ENCODE data around the gene DNAH17. TPM values are rescaled to one million over a fixed set of nuclear protein-coding genes. Genes with fewer than 3 reads are reported as not detected.

Gene DNAH17
- total RNA-seq, 3 donors from 2014 or later: 0.05 to 0.08 (median 0.05) TPM

DNA sequence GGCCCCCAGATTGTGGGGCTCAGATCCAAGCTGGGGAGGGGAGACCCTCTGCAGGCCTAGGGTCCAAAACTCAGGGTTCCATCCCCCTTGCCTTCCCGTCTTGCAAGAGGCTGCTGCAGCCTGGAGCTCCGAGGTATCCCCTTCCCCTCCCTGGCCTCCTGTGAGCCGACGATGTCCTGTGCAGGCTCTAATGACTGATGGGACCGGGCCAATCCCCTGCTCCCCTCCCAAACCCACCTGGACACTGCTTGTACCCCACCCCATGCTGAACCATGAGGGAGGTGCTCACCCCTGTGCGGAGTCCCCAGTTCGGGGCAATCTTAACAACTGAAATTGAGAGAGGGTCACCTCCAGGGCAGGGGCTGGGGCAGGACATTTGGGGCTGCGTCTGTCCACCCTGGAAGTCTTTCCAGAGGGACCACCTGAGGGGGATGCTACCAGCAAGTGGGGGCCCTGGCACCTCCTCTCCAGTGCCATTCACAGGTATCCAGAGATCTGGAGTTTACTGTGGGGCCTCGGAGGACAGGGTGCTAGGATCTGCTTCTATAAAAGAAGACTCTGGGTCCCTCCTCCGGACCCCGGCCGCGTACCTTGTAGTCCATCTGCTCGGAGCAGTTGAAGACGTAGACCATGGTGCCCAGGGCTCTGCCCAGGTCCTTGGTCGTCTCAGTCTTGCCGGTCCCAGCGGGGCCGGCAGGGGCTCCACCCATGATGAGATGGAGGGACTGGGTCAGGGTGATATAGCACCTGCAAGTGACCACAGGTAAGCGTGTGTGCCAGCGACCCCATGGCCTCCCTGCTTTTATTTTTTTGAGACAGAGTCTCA, 77.3 kb downstream of the DNAH17 start:
- no peaks in the 10 kb centered on the region for H3K36me3 Mint-ChIP-seq (ENCODE audit: insufficient read depth)
- no peaks in the 10 kb centered on the region for H3K27me3 Mint-ChIP-seq (ENCODE audit: low read depth)
- ATAC-seq: no peak

DNA sequence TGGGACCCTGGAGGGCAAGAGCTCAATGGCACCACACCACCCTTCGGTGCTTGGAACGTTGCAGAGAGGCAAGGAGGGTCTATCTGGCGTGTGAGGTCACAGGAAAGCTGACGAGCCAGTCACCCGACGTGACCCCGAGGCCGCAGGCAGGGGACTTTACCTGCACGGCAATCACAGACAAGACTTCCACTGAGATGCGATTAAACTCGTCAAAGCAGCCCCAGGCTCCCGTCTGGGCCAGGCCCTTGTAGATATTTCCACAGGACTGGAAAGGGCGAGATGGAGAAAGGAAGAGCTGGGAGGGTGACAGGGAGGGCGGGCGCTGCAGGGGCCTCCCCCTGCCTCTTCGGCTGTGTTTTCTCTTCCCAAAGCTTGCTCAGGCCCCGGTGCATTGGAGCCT, 78.3 kb downstream of the DNAH17 start:
- DNase-seq (no peak), ATAC-seq (no peak)
- Mint-ChIP-seq H3K36me3 (ENCODE audit: insufficient read depth) (no peaks in the 10 kb centered on the region), H3K9me3 (no peaks in the 10 kb centered on the region), H3K4me3 (no peak overlapping the region), H3K4me1 (ENCODE audit: low read depth) (no peaks in the 10 kb centered on the region), H3K27me3 (ENCODE audit: low read depth) (no peaks in the 10 kb centered on the region)

More for the DNA sequence above, 77.3 kb downstream of the DNAH17 start:
- no peak for DNase-seq
- no peaks in the 10 kb centered on the region for H3K9me3 Mint-ChIP-seq
- H3K4me3 Mint-ChIP-seq: no peak overlapping the region
- H3K4me1 Mint-ChIP-seq (ENCODE audit: low read depth): no peaks in the 10 kb centered on the region

DNA sequence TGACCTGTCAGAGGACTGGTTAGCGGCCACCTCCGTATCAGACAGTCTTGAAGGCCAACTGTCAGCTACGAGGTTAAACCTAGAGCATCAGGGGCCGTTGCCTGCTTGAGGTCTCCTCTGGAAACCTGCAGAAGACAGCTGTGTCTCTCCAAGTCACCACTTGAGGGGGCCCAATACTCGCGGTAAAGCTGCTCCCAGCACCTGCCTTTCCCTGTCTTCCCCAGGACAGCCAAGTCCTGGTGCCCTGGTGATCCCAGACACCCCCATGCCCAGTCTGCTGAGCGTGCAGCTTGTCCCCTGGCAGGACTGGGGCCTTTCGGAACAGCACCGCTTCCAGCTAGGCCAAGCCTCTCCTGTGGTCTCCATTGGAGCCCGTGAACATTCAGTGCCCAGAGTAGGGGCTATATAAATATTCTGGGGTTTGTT, 80.1 kb downstream of the DNAH17 start:
- Mint-ChIP-seq H3K4me3 (no peak overlapping the region), H3K9me3 (no peaks in the 10 kb centered on the region), H3K27me3 (ENCODE audit: low read depth) (no peaks in the 10 kb centered on the region), H3K4me1 (ENCODE audit: low read depth) (no peaks in the 10 kb centered on the region), H3K36me3 (ENCODE audit: insufficient read depth) (no peaks in the 10 kb centered on the region)
- DNase-seq (peak; percentile 41), ATAC-seq (peak; percentile 59 to 67)

DNA sequence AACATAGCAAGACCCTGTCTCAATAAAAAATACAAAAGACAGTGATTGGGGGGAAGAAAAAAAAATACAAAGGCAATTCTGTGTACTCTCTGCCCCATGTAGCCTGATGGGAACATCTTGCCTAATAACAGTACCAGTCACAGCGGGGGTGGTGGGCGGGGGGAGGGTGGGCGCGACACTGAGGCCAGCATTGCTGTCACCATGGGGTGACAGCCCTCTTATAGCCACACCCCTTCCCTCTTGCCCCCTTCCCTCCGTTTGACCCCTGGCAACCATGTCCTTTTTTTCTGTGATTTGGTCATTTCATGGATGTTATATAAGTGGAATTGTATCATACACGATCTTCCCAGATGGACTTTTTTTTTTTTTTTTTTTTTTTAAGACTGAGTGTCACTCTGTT, 80.9 kb downstream of the DNAH17 start:
- DNase-seq: no peak
- no peaks in the 10 kb centered on the region for H3K4me1 Mint-ChIP-seq (ENCODE audit: low read depth)
- H3K4me3 Mint-ChIP-seq: no peak overlapping the region

DNA sequence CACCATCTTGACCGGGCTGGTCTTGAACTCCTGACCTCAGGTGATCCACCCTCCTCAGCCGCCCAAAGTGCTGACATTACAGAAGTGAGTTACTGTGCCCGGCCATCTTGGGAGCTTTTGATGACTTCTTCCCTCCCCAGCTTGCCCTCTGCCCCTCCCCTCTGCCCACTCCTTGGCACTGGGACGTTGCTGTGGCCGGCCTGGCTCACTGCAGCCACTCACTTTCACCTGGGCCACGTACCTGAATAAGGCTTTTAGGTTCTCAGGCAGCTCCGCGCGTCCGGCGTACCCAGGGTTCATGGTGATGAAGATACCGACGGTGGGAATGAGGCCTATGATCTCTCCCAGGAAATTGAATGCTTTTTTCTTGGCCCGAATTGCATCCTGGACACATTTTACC, 81.6 kb downstream of the DNAH17 start:
- H3K9me3 Mint-ChIP-seq: no peaks in the 10 kb centered on the region
- ATAC-seq: no peak
- no peak for DNase-seq
- no peaks in the 10 kb centered on the region for H3K4me1 Mint-ChIP-seq (ENCODE audit: low read depth)
- no peaks in the 10 kb centered on the region for H3K27me3 Mint-ChIP-seq (ENCODE audit: low read depth)
- H3K4me3 Mint-ChIP-seq: no peak overlapping the region
- H3K36me3 Mint-ChIP-seq (ENCODE audit: insufficient read depth): no peaks in the 10 kb centered on the region

More for the DNA sequence above, 80.9 kb downstream of the DNAH17 start:
- H3K27me3 Mint-ChIP-seq (ENCODE audit: low read depth): no peaks in the 10 kb centered on the region
- ATAC-seq: no peak
- H3K9me3 Mint-ChIP-seq: no peaks in the 10 kb centered on the region
- H3K36me3 Mint-ChIP-seq (ENCODE audit: insufficient read depth): no peaks in the 10 kb centered on the region

DNA sequence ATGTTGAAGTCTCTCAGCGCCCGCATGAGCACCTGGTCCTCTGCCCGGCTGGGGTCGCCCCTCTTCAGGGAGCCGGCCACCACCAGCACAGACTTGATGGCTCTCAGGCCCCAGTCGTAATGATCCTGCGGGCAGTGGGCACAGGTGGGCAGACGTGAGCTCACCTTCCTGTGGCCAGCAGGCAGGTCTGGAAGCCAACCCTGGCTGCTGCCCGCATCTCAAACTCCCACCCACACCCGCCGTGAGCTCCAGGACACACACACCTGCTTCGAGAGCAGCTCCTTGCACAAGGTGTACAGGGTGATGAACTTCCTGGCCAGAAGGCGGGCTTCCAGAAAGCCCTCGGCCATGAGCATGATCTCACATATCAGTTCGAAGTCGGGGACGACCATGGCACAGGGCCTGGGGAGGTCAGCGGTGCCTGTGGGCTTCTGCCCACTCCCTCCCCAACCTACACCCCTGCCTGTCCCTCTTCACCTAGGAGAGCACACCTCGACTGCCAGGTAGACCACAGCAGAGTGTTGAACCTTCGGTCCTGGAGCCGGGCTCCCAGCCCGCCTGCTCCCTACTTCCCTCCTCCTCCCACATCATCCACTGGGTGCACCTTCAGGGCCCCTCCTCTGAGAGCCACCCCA, 82.4 kb downstream of the DNAH17 start:
- no peaks in the 10 kb centered on the region for H3K4me1 Mint-ChIP-seq (ENCODE audit: low read depth)
- no peaks in the 10 kb centered on the region for H3K9me3 Mint-ChIP-seq
- no peaks in the 10 kb centered on the region for H3K27me3 Mint-ChIP-seq (ENCODE audit: low read depth)
- ATAC-seq (no peak), DNase-seq (no peak)
- no peaks in the 10 kb centered on the region for H3K36me3 Mint-ChIP-seq (ENCODE audit: insufficient read depth)
- no peak overlapping the region for H3K4me3 Mint-ChIP-seq

DNA sequence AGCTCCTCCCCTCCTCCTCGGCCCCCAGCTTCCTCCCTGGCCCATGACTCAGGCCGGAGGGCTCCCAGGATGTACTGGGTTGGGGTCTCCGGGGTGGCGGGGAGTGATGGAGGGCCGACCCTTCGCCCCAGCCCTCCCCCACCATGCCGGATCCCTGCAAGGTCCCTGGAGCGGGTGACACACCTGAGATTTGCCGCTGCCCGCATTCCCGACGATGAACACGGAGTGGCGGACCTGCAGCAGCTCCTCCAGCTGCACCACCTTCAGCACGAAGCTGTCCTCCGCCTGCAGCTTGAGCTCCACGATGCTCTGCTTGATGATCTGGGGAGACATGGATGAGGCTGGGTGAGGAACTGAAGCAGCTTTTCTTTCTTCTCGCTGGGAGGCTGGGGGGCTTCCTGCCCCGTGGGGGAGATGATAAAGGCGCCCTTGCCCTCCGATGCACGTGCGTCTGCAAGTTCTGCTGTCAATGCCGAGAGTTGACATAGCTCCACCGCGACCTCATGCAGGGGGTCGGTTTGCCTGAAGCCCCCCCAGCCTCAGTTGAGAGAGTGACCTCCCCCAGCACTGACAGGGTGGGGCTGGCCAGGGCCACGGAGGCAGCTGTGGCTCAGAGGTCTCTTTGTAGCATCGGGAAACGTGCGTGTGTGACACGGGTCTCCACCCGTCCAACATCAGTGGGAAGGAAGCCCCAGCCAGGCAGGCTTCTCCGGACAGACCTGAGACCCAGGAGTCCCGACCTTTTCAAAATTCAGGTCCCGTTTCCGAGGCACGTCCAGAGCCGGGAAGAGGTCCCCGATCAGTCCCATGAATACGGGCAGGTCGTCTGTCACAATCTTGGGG, 83.1 kb downstream of the DNAH17 start:
- no peaks in the 10 kb centered on the region for H3K36me3 Mint-ChIP-seq (ENCODE audit: insufficient read depth)
- no peak overlapping the region for H3K4me3 Mint-ChIP-seq
- no peaks in the 10 kb centered on the region for H3K27me3 Mint-ChIP-seq (ENCODE audit: low read depth)
- no peaks in the 10 kb centered on the region for H3K9me3 Mint-ChIP-seq
- DNase-seq (no peak), ATAC-seq (no peak)
- H3K4me1 Mint-ChIP-seq (ENCODE audit: low read depth): no peaks in the 10 kb centered on the region

DNA sequence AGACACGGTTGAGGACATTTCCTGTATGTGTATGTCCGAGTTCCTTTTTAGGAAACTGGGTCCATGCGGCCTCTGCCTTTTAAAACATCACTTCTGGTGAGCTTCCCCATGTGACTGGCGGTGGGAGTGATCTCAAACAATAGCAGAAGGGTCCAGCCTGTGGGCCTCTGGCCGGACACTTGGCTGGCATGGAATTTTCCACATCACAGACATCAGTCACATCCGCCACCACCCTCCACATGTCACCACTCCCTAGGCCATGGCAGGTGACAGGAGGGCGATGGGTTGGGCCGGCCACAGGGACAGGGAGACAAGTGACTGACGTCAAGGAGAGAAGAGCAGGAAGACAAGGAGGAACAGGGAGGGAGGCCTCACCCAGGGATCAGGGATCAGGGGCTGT, 83.7 kb downstream of the DNAH17 start:
- no peaks in the 10 kb centered on the region for H3K36me3 Mint-ChIP-seq (ENCODE audit: insufficient read depth)
- H3K27me3 Mint-ChIP-seq (ENCODE audit: low read depth): no peaks in the 10 kb centered on the region
- DNase-seq (no peak), ATAC-seq (no peak)
- H3K4me1 Mint-ChIP-seq (ENCODE audit: low read depth): no peaks in the 10 kb centered on the region
- H3K9me3 Mint-ChIP-seq: no peaks in the 10 kb centered on the region
- H3K4me3 Mint-ChIP-seq: no peak overlapping the region

DNA sequence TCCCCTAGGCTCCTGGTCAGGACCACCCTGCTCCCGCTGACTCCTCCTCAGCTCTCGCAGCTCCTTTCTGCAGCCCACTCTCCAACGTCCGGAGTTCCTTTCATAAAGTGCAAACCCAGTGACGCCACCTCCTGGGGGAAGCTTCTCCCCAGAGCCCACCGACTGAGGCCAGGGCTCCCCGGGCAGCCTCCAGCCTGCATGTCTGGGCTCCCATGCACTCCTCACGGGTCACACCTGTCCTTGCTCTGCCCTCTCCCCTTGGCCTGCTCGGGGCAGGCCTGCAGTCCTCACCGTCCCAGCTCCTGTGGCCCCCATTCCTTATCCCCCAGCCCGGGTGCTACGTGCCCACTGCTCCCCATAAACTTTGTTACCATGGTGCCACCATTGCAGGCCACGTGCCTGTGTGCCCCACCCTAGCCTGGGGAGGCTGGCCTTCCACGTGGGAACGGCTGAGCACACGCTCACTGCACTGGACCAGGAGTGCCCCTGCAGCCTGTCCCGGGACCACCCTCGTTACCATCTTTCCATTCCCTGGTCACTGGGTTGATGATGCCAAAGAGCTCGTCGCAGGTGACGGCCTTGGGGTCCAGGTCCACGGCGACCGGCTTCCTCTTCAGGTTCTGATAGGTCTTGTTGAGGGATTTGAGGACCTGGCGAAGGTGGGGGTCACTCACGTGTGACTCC, 84.9 kb downstream of the DNAH17 start:
- DNase-seq (no peak), ATAC-seq (no peak)
- Mint-ChIP-seq H3K4me1 (ENCODE audit: low read depth) (no peaks in the 10 kb centered on the region), H3K9me3 (no peaks in the 10 kb centered on the region), H3K27me3 (ENCODE audit: low read depth) (no peaks in the 10 kb centered on the region), H3K4me3 (no peak overlapping the region), H3K36me3 (ENCODE audit: insufficient read depth) (no peaks in the 10 kb centered on the region)

DNA sequence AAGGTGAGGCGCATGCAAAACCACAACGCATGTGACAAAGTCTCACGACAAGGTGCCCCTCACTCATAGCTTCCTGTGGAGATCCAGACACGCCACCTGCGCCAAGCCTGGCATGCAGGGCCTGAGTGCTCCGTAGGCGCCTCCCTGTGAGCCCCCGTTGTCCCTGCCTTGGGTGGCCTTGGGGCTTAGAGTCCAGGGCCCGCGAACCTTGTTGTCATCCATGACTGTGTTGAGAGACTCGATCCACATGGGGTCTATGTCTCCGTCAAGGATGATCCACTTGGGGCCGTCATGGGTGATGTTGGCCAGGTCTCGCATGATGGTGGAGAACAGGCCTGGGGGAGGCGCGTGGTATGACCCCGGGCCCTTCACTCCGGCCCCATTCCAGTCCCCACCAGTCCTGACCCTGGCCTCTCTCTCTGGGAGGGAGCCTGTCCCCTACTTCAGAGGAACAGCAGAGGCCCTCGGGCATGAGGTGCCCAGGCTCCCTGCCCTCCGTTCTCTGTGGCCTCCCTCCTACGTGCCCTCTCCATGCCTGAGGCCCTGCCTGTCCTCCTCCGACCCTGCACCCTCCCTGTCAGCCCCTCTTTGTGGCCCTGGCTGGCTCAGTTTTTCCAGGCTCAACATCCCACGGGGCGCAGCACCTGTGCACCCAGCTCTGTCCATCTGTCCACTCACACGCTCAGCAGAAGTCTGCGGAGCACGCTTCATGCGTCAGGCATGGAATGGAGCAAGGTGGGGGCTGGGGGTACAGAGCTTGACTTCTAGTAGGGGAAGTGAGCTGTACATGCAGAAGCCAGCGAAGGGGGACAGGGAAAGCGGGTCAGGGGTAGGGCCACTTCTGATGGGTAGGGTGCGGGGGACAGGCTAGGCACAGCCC, 85.7 kb downstream of the DNAH17 start:
- H3K36me3 Mint-ChIP-seq (ENCODE audit: insufficient read depth): no peaks in the 10 kb centered on the region
- H3K9me3 Mint-ChIP-seq: no peaks in the 10 kb centered on the region
- no peaks in the 10 kb centered on the region for H3K4me1 Mint-ChIP-seq (ENCODE audit: low read depth)
- ATAC-seq: no peak
- no peak for DNase-seq
- no peak overlapping the region for H3K4me3 Mint-ChIP-seq
- H3K27me3 Mint-ChIP-seq (ENCODE audit: low read depth): no peaks in the 10 kb centered on the region

DNA sequence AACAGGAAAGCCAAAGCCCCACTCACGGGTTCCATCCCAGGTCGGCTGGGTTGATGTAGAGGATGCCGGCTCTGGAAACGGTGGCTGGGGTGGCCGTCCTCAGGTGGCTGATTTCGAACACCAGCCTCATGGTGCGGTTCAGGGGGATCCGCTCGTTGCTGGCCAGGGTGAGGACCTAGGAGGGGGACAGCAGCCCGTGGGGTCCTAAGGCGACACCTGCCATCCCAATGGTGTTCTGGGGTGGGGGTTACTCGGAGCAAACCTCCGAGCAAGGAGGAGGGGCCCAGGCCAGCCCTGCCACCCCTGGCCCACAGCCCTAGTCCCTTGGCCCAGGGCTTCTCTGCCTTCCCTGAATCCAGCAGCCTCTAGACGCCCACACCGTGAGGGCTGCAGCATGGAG, 86.5 kb downstream of the DNAH17 start:
- H3K27me3 Mint-ChIP-seq (ENCODE audit: low read depth): no peaks in the 10 kb centered on the region
- no peak for ATAC-seq
- no peaks in the 10 kb centered on the region for H3K36me3 Mint-ChIP-seq (ENCODE audit: insufficient read depth)
- H3K9me3 Mint-ChIP-seq: no peaks in the 10 kb centered on the region
- H3K4me1 Mint-ChIP-seq (ENCODE audit: low read depth): no peaks in the 10 kb centered on the region
- DNase-seq: no peak
- no peak overlapping the region for H3K4me3 Mint-ChIP-seq

DNA sequence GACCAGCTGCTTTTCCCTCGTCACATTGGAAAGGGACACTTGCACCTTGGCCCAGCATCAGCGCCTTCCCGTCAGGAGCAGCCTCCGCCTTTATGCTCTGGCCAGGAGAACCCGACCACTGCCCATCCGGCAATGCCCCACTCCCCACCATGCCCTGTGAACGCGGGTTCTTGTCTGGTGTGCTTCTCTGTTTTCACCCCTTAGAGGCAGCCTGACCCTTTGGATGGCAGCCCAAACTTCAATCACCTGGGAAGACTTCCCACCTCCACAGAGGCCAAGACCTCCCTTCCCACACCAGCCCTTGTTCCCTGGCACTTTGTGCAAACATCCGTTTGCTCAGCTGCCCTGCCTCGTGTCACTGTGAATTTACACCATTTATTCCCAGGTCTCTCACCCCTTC, 87.0 kb downstream of the DNAH17 start:
- DNase-seq (no peak), ATAC-seq (no peak)
- H3K36me3 Mint-ChIP-seq (ENCODE audit: insufficient read depth): no peaks in the 10 kb centered on the region
- H3K9me3 Mint-ChIP-seq: no peaks in the 10 kb centered on the region
- H3K4me1 Mint-ChIP-seq (ENCODE audit: low read depth): no peaks in the 10 kb centered on the region
- no peaks in the 10 kb centered on the region for H3K27me3 Mint-ChIP-seq (ENCODE audit: low read depth)
- no peak overlapping the region for H3K4me3 Mint-ChIP-seq

DNA sequence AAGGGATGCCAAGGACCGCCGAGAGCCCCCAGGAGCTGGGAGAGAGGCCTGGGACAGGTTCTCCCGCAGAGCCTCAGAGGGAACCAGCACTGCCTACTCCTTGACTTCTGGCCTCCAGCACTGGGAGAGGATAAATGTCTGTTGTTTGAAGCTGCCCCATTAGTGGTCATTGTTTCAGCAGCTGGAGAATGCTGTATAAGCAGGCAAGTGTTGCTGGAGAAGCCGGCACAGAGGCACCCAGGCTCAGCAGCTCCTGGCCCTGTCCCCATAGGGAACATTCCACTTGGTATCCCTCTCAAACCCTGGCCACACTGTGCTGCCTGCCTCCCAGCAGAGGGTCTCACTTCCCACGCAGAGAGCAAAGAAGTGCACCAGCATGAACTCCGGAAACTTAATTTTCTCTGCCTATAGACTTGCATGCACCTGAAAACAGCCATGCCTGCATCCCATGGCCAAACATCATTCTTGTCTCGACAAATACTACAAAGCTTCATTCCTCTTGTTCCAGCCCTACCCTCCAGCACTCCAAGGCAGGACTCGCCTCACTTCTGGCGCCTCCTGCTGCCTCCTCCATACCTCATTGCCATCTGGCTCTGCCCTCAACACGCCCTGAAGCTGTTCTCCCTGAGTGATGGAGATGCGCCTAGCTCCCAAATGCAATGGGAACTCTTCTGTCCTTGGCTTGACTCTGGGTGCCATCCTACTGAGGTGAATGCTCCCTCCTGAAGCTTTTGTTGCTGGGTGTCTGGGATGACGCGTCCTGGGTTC, 88.1 kb downstream of the DNAH17 start:
- Mint-ChIP-seq H3K36me3 (ENCODE audit: insufficient read depth) (no peaks in the 10 kb centered on the region), H3K4me1 (ENCODE audit: low read depth) (peaks cover 5% of the 10 kb centered on the region), H3K4me3 (no peak overlapping the region), H3K27me3 (ENCODE audit: low read depth) (peaks cover 4% of the 10 kb centered on the region), H3K9me3 (no peaks in the 10 kb centered on the region)
- no peak for DNase-seq
- no peak for ATAC-seq

All from activated T-cell treated with anti-CD3 and anti-CD28 coated beads, Interleukin-2, amount 50 U/mL, for 4 hours (primary cell).